BJ (cell line): Measurements from ENCODE around the gene YPEL5. TPM values are rescaled to one million over a fixed set of nuclear protein-coding genes. Genes with fewer than 3 reads are reported as not detected.

Experiments
- CTCF ChIA-PET: fragments of 350-600 bp; formaldehyde crosslinking; extraction: SDS; loops from one replicate; lab custom pipeline; 2021; ENCODE audit warnings: antibody characterized with exemption, inconsistent platforms; lab: Yijun Ruan, JAX
- POLR2A ChIA-PET: fragments of 300-600 bp; sonication (Branson Sonifier 250); formaldehyde crosslinking; extraction: SDS; loops from one replicate; lab custom pipeline; 2021; ENCODE audit warnings: antibody characterized with exemption; lab: Charles Lee
- DNase-seq: peaks from one replicate; pipeline ENCODE4 v3.0.0-alpha.2; 2011; ENCODE audit warnings: low read depth
- H3K27me3 ChIP-seq: 2 replicates; pipeline ENCODE4 v1.6.0; 2011; ENCODE audit warnings: low read length; ENCODE audit not compliant: control insufficient read depth, insufficient read depth
- H3K36me3 ChIP-seq: 2 replicates; pipeline ENCODE4 v1.5.1; 2011; ENCODE audit warnings: low read length; ENCODE audit not compliant: control insufficient read depth, insufficient read depth
- H3K4me3 ChIP-seq: 2 replicates; pipeline ENCODE4 v1.5.1; 2011; ENCODE audit warnings: low read depth, mild to moderate bottlenecking, control low read depth, low read length
- polyA plus RNA-seq: library from polyadenylated mRNA; depleted of rRNA; stranded (reverse); fragments of >200 nt; gene quantifications from 2 replicates; pipeline ENCODE4 v1.2.3, GENCODE V29; 2011
- TF ChIP-seq, protein P1 (sequence below): IDR thresholded peaks from 2 replicates; pipeline ENCODE4 v1.5.1; 2011; ENCODE audit warnings: low read depth, mild to moderate bottlenecking, control low read depth, inconsistent platforms, low read length, moderate library complexity; ENCODE audit not compliant: insufficient read depth

The YPEL5 gene
- polyA plus RNA-seq, 1 experiment = 141 TPM

DNA sequence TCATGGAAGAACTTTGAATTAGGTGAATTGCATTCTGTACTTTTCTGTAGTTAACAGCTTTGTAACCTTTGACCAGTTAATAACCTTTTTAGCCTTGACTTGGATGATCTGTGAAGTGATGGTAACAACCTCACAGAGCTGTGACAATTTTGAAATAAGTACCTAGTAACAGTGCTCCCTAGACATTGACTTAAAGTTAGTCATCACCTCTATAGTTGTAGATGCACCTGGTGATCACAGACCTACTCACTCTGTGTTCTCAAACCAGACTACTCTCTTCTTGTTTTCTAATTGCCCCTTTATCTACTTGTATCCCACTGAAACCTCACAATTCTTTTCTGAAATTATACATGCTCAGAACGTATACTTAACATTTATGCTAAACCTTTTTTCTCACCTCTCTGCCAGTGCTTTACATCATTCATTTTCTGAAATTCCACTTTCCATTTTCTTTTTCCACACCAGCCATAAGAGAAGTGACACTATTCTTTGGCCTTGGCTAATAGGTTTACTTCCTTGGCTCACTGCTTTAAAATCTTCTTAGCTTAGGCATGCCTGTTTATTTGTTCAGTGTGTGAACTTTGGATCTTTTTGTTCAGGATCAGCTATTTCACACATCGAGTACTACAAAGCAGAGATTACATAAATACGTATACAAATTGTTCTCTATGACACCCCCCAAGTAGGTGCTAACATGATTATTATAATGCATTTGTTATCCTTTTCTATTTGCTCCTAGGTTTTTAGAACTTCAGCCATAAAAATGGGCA, 9.3 kb downstream of the YPEL5 start:
- ChIA-PET POLR2A (no interaction called here), CTCF (interaction anchor here (1.0 to 3.0 kb wide), 2 partner anchors 8 to 9 kb away, joined by 3 to 29 read pairs; no protein-coding TSS in a partner anchor)
- TF ChIP-seq, protein P1, sequence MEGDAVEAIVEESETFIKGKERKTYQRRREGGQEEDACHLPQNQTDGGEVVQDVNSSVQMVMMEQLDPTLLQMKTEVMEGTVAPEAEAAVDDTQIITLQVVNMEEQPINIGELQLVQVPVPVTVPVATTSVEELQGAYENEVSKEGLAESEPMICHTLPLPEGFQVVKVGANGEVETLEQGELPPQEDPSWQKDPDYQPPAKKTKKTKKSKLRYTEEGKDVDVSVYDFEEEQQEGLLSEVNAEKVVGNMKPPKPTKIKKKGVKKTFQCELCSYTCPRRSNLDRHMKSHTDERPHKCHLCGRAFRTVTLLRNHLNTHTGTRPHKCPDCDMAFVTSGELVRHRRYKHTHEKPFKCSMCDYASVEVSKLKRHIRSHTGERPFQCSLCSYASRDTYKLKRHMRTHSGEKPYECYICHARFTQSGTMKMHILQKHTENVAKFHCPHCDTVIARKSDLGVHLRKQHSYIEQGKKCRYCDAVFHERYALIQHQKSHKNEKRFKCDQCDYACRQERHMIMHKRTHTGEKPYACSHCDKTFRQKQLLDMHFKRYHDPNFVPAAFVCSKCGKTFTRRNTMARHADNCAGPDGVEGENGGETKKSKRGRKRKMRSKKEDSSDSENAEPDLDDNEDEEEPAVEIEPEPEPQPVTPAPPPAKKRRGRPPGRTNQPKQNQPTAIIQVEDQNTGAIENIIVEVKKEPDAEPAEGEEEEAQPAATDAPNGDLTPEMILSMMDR = no peak
- peaks cover 9% of the 10 kb centered on the region for H3K36me3 ChIP-seq
- no peak for DNase-seq
- no peak overlapping the region for H3K4me3 ChIP-seq
- H3K27me3 ChIP-seq = no peaks in the 10 kb centered on the region

DNA sequence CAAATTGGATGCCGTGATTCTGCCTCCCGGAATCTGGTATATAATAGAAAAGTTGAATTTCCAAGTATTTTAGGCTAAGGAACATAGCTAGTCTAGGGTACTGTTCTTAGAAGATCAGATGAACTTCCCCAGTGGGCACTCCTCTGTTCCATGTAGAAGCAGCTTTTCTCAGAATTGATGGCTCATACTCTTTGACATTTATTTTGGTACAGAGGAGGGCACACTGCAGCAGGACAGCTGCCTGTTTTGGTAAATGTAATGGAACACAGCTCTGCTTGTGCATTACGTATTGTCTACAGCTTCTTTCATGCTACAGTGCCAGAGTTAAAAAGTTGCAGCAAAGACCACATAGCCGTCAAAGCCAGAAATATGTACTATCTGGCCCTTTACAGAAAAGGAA, 10.8 kb downstream of the YPEL5 start:
- DNase-seq = no peak
- TF ChIP-seq, protein P1 = no peak
- no peaks in the 10 kb centered on the region for H3K27me3 ChIP-seq
- ChIA-PET CTCF (interaction anchor here (1.1 to 1.2 kb wide), 2 partner anchors 10 to 554 kb away, joined by 3 to 4 read pairs; no protein-coding TSS in a partner anchor), POLR2A (no interaction called here)
- H3K36me3 ChIP-seq = peaks cover 9% of the 10 kb centered on the region
- no peak overlapping the region for H3K4me3 ChIP-seq

DNA sequence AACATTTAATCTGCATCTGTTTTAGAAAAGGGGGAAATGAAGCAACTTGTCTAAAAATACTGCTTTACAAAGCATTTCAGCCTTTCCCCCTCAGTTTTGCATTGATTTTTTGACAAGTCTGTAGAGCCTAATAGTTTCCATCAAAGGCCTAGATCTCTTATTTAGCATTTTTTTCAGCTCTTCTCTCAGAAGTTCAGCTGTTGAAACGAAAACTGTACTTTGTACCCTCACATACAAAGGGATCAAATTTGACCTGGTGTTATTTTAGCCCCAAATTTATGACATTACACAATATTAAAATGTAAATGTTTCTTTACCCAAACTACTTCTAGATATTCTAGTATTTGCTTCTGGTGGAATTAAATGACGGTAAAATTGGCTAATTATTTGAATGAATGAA, 13.0 kb downstream of the YPEL5 start:
- no peak for DNase-seq
- POLR2A ChIA-PET = no interaction called here
- Histone ChIP-seq H3K4me3 (no peak overlapping the region), H3K36me3 (peaks cover 9% of the 10 kb centered on the region), H3K27me3 (no peaks in the 10 kb centered on the region)
- CTCF ChIA-PET = interaction anchor here (1.4 kb wide), 1 partner anchor 552 kb away, joined by 4 read pairs; no protein-coding TSS in a partner anchor
- TF ChIP-seq, protein P1 = no peak

DNA sequence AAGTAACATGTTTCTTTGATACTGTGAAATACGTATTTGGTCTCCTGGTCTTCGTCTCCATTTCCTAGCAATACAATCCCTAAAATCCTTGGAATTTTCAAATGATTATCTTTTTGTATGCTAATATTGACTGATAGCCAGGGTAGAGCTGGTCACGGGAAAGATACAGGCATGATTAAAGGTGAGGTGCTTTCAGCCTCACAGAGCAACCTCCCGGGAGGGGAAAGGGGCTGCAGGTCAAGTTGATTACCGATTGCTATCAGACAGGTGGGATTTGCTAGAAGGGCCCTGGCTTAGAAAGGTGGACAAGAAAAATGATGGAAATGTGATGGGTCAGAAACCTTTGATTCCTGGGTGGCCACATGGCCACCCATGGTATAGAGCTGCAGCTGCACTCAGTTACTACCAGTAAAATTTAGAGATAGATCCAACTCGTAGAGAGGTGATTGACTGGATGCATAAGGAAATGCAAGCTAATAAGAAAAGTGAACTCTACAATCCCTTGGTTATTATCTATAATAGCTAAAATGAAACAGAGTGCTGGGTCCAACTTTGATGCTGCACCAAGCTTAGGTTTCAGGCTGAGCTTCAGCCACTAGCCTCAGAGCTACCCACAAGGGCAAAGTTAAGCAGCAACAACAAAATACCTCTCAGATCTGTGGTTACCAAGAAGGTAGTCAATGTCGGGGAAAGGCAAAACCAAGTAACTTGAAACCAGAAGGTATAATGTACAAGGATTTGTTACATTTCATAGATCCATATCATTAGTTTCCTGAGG, 15.3 kb downstream of the YPEL5 start:
- POLR2A ChIA-PET = interaction anchor here (0.6 kb wide), 1 partner anchor 421 kb away, joined by 3 read pairs; no protein-coding TSS in a partner anchor
- CTCF ChIA-PET = interaction anchor here (0.7 to 14.4 kb wide), 6 partner anchors 13 to 547 kb away, joined by 3 to 308 read pairs (median 25); partner anchors contain the start of gene YPEL5
- Histone ChIP-seq H3K27me3 (no peaks in the 10 kb centered on the region), H3K4me3 (no peak overlapping the region), H3K36me3 (peaks cover 9% of the 10 kb centered on the region)
- TF ChIP-seq, protein P1 = no peak
- no peak for DNase-seq

DNA sequence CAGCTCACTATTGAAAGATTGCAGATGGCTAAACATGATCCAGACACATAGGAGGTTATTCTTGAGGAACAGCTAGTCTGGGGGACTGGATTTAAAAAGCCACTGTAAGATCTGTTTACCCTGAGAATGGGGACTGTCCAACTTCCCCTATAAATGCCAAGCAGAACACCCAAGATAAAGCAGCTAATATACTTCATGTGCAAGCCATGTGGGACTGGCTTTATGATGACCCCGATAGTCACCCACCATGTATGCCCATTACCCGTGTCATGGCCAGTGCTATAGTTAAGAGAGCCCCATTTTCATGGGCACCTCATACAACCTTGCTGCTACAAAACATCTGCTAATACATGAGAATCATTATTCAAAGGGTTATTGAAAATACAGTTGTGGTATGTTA, 16.0 kb downstream of the YPEL5 start:
- TF ChIP-seq, protein P1 = no peak
- no peak for DNase-seq
- ChIA-PET CTCF (interaction anchor here (0.7 to 14.4 kb wide), 5 partner anchors 13 to 547 kb away, joined by 3 to 308 read pairs (median 46); partner anchors contain the start of gene YPEL5), POLR2A (interaction anchor here (0.6 kb wide), 1 partner anchor 421 kb away, joined by 3 read pairs; no protein-coding TSS in a partner anchor)
- no peaks in the 10 kb centered on the region for H3K27me3 ChIP-seq
- H3K36me3 ChIP-seq = peaks cover 4% of the 10 kb centered on the region
- H3K4me3 ChIP-seq = no peak overlapping the region
